Endothelial cell of umbilical vein (primary cell): ENCODE measurements around the gene TIMM17B. TPM values are rescaled to one million over a fixed set of nuclear protein-coding genes. Genes with fewer than 3 reads are reported as not detected.

Experiments
- BruUV-seq: library from RNA; stranded (reverse); fragments of 400-500 nt; replicated peaks from 2 replicates; lab custom pipeline; 2021; lab: Mats Ljungman, UMichigan
- CTCF ChIA-PET: fragments of 300-600, 350-600 bp; sonication (Branson Sonifier 250); formaldehyde crosslinking; loops from one replicate; lab custom pipeline; 2021; ENCODE audit warnings: antibody characterized with exemption, inconsistent platforms; lab: Charles Lee
- POLR2A ChIA-PET: fragments of 300-600, 350-600 bp; sonication (Branson Sonifier 250); formaldehyde crosslinking; loops from one replicate; lab custom pipeline; 2021; ENCODE audit warnings: antibody characterized with exemption, inconsistent platforms; lab: Charles Lee
- DNase-seq: peaks from one replicate; pipeline ENCODE4 v3.0.0-alpha.2; 2011; ENCODE audit warnings: low read depth, low spot score
- FAIRE-seq: peaks from 2 replicates; lab custom pipeline; 2011; peaks lifted over from hg19 to GRCh38; lab: Jason Lieb, UNC
- H2AFZ ChIP-seq: 2 replicates; pipeline ENCODE4 v1.6.0; 2012; ENCODE audit warnings: low read depth, low read length, control low read depth, inconsistent platforms
- H3K27ac ChIP-seq: 2 replicates; pipeline ENCODE4 v1.5.1; 2011; ENCODE audit warnings: low read depth, mild to moderate bottlenecking, control low read depth, low read length, moderate library complexity; ENCODE audit not compliant: insufficient read depth
- H3K27me3 ChIP-seq, 2 experiments: 2 replicates each; pipeline versions ENCODE4 v1.6.0 to v1.6.1; 2011; ENCODE audit warnings: low read length in 2 of 2, mixed read lengths in 1 of 2; ENCODE audit not compliant: control insufficient read depth in 2 of 2, insufficient read depth in 2 of 2
- H3K36me3 ChIP-seq, 2 experiments: 2 replicates in 1 of 2; 3 replicates in 1 of 2; pipeline ENCODE4 v1.5.1; 2011; ENCODE audit warnings: low read length in 2 of 2, mild to moderate bottlenecking in 1 of 2, moderate library complexity in 1 of 2; ENCODE audit not compliant: control insufficient read depth in 2 of 2, insufficient read depth in 2 of 2; ENCODE audit errors: extremely low read depth in 1 of 2
- H3K4me1 ChIP-seq: 3 replicates; pipeline ENCODE4 v1.5.1; 2011; ENCODE audit warnings: mild to moderate bottlenecking, low read length; ENCODE audit not compliant: control insufficient read depth, insufficient read depth; ENCODE audit errors: extremely low read depth
- H3K4me2 ChIP-seq: 2 replicates; pipeline ENCODE4 v1.6.1; 2011; ENCODE audit warnings: low read length, control low read depth, mixed read lengths; ENCODE audit not compliant: insufficient read depth
- H3K4me3 ChIP-seq, 3 experiments: fragments of 200-600 bp in 1 of 3; sonication (generic), shearing (Covaris generic) in 1 of 3; replicated peaks in 1 of 3; 2 replicates each; pipeline ENCODE4 v1.5.1; 2011 to 2016; ENCODE audit warnings: control low read depth in 3 of 3, low read length in 3 of 3, mild to moderate bottlenecking in 2 of 3, inconsistent platforms in 1 of 3, low read depth in 1 of 3, moderate library complexity in 1 of 3; ENCODE audit not compliant: insufficient read depth in 1 of 3
- H3K79me2 ChIP-seq: 2 replicates; pipeline ENCODE4 v1.6.0; 2012; ENCODE audit warnings: low read length, inconsistent platforms; ENCODE audit not compliant: control insufficient read depth, insufficient read depth
- H3K9ac ChIP-seq: replicated peaks from 2 replicates; pipeline ENCODE3; 2011; ENCODE audit warnings: low read length, control low read depth; ENCODE audit not compliant: insufficient read depth; ENCODE audit errors: extremely low read depth
- H3K9me1 ChIP-seq: replicated peaks from 3 replicates; pipeline ENCODE4 v1.6.0; 2011; ENCODE audit warnings: mild to moderate bottlenecking, low read length; ENCODE audit not compliant: control insufficient read depth, insufficient read depth; ENCODE audit errors: extremely low read depth
- H3K9me3 ChIP-seq: replicated peaks from 2 replicates; pipeline ENCODE4 v1.5.1; 2012; ENCODE audit warnings: low read length, inconsistent platforms; ENCODE audit not compliant: control insufficient read depth, insufficient read depth
- H4K20me1 ChIP-seq: replicated peaks from 2 replicates; pipeline ENCODE3; 2011; ENCODE audit warnings: mild to moderate bottlenecking, low read length; ENCODE audit not compliant: control insufficient read depth, insufficient read depth; ENCODE audit errors: extremely low read depth
- EZH2 ChIP-seq: IDR thresholded peaks from 2 replicates; pipeline ENCODE4 v1.6.1; 2012; ENCODE audit warnings: borderline replicate concordance, low read depth, mild to moderate bottlenecking, moderate library complexity, low read length, inconsistent platforms; ENCODE audit not compliant: severe bottlenecking
- FOS ChIP-seq: IDR thresholded peaks from 2 replicates; pipeline ENCODE4 v1.6.1; 2011; ENCODE audit warnings: mild to moderate bottlenecking, low read length, moderate library complexity, borderline replicate concordance; ENCODE audit not compliant: insufficient read depth
- GATA2 ChIP-seq: IDR thresholded peaks from 2 replicates; pipeline ENCODE4 v1.7.0; 2011; ENCODE audit warnings: low read depth, mild to moderate bottlenecking, moderate library complexity, mixed read lengths, low read length; ENCODE audit not compliant: insufficient read length, insufficient read depth
- JUN ChIP-seq: IDR thresholded peaks from 2 replicates; pipeline ENCODE4 v1.6.1; 2011; ENCODE audit warnings: borderline replicate concordance, low read depth; ENCODE audit not compliant: insufficient read length, insufficient read depth
- MYC ChIP-seq: IDR thresholded peaks from one replicate; pipeline ENCODE4 v1.6.1; 2011; ENCODE audit warnings: mild to moderate bottlenecking, low read depth, low read length
- POLR2A ChIP-seq: IDR thresholded peaks from 2 replicates; pipeline ENCODE4 v1.6.1; 2012; ENCODE audit warnings: low read depth, mild to moderate bottlenecking, control low read depth, low read length
- POLR2AphosphoS5 ChIP-seq: IDR thresholded peaks from 2 replicates; pipeline ENCODE4 v1.6.1; 2012; ENCODE audit warnings: low read depth, mild to moderate bottlenecking, control low read depth, low read length, moderate library complexity; ENCODE audit not compliant: insufficient read depth
- dilution Hi-C: fragments of 300-500 bp; cut with MboI; formaldehyde crosslinking; loops from one replicate; pipeline ENCODE4 v1.15.0; 2019; ENCODE audit warnings: low sequenced_read_pairs; ENCODE audit not compliant: extremely low pct_ligation_motif_present
- intact Hi-C: fragments of 100-400 bp; cut with micrococcal nuclease; formaldehyde crosslinking; loops from one replicate; pipeline ENCODE4 v1.10.0; 2022
- polyA plus RNA-seq, 4 experiments: library from polyadenylated mRNA; depleted of rRNA in 3 of 4; stranded (reverse) in 3 of 4; unstranded in 1 of 4; fragments of >200 nt; gene quantifications; 2 replicates each; pipeline versions ENCODE4 v1.2.1 to v1.2.3, GENCODE V29; 2011 to 2012; ENCODE audit warnings: missing spikeins in 1 of 4
- total RNA-seq: library from RNA; stranded (reverse); gene quantifications from 2 replicates; pipeline ENCODE4 v1.2.3, GENCODE V29; 2021
- TF ChIP-seq, protein P1 (sequence below), 2 donors: IDR thresholded peaks; 1 replicate in 1 of 2; 2 replicates in 1 of 2; pipeline ENCODE4 v1.5.1; 2011; ENCODE audit warnings: low read length in 2 of 2, mild to moderate bottlenecking in 2 of 2, moderate library complexity in 2 of 2, control low read depth in 1 of 2, inconsistent platforms in 1 of 2, low read depth in 1 of 2; ENCODE audit not compliant: insufficient read depth in 1 of 2; ENCODE audit errors: extremely low read depth in 1 of 2
- TF ChIP-seq, protein P2 (sequence below): IDR thresholded peaks from 2 replicates; pipeline ENCODE4 v1.6.1; 2011; ENCODE audit not compliant: insufficient read depth, insufficient read length

The TIMM17B gene
- total and polyA plus RNA-seq, 2 donors (not counting 3 experiments of a cell fraction or from before 2014, with no cell fraction given): 36.0 to 73.1 TPM

DNA sequence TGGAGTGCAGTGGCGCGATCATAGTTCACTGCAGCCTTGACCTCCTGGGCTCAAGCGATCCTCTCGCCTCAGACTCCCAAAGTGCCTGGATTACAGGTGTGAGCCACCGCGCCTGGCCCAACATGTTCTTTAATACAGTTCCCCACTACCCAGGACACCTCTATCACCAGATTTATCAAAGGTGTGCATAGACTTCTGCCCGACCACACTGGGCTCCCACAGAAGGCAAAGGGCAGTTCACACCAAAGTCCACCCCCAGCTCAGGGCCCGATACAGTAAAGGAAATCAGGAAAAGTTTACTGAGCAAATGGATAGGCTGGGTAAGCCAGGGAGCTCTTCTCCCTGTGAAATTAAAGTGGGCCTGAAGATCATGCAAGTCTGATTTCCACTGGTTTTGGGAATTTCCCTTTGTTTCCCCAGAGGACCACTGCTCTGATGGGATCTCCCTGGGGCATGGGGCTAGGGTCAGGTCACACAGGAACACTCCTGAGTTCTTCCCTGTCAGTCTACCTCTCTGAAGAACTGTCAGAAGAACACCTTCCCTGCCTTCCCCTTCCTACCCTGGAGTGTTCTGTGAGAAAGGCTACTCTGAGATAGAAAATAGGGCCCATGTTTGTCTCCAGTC, 39.0 kb upstream of the TIMM17B start:
- Histone ChIP-seq H2AFZ (no peak overlapping the region), H3K4me1 (no peaks in the 10 kb centered on the region), H3K27ac (no peak overlapping the region), H3K4me2 (no peak overlapping the region), H3K79me2 (peaks cover 22% of the 10 kb centered on the region), H4K20me1 (no peaks in the 10 kb centered on the region), H3K4me3 (no peak overlapping the region), H3K9ac (no peak overlapping the region), H3K27me3 (no peaks in the 10 kb centered on the region), H3K9me1 (no peaks in the 10 kb centered on the region), H3K36me3 (peaks cover 3 to 21% of the 10 kb centered on the region in 2 experiments), H3K9me3 (no peaks in the 10 kb centered on the region)
- CTCF ChIA-PET: no interaction called here
- no peak for DNase-seq
- FAIRE-seq: no peak
- dilution Hi-C loops: no loop called here
- BruUV-seq: no TSS peak
- intact Hi-C loops: no loop called here
- TF ChIP-seq POLR2A: no peak
- TF ChIP-seq POLR2AphosphoS5: no peak
- TF ChIP-seq, protein P1, sequence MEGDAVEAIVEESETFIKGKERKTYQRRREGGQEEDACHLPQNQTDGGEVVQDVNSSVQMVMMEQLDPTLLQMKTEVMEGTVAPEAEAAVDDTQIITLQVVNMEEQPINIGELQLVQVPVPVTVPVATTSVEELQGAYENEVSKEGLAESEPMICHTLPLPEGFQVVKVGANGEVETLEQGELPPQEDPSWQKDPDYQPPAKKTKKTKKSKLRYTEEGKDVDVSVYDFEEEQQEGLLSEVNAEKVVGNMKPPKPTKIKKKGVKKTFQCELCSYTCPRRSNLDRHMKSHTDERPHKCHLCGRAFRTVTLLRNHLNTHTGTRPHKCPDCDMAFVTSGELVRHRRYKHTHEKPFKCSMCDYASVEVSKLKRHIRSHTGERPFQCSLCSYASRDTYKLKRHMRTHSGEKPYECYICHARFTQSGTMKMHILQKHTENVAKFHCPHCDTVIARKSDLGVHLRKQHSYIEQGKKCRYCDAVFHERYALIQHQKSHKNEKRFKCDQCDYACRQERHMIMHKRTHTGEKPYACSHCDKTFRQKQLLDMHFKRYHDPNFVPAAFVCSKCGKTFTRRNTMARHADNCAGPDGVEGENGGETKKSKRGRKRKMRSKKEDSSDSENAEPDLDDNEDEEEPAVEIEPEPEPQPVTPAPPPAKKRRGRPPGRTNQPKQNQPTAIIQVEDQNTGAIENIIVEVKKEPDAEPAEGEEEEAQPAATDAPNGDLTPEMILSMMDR (IDR thresholded peaks at IDR 0.05; ENCODE audit: extremely low read depth in 1 of 2, insufficient read depth in 1 of 2, low read depth in 1 of 2, low read length in 2 of 2): no peak
- TF ChIP-seq GATA2: no peak
- TF ChIP-seq JUN: no peak
- TF ChIP-seq, protein P2, sequence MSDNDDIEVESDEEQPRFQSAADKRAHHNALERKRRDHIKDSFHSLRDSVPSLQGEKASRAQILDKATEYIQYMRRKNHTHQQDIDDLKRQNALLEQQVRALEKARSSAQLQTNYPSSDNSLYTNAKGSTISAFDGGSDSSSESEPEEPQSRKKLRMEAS: no peak
- TF ChIP-seq FOS: no peak
- TF ChIP-seq MYC: no peak
- no peak for TF ChIP-seq EZH2
- POLR2A ChIA-PET: no interaction called here
